Measurements from ENCODE around the gene DPM2.
A peak's percentile ranks its signal among the peaks of the same experiment; 100 is the strongest.

Gene DPM2

GRCh38 chr9:127973169-127974000 is 35.7 kb upstream of the DPM2 start:
- no peak for DNase-seq (ENCODE audit: low read depth)

DNA sequence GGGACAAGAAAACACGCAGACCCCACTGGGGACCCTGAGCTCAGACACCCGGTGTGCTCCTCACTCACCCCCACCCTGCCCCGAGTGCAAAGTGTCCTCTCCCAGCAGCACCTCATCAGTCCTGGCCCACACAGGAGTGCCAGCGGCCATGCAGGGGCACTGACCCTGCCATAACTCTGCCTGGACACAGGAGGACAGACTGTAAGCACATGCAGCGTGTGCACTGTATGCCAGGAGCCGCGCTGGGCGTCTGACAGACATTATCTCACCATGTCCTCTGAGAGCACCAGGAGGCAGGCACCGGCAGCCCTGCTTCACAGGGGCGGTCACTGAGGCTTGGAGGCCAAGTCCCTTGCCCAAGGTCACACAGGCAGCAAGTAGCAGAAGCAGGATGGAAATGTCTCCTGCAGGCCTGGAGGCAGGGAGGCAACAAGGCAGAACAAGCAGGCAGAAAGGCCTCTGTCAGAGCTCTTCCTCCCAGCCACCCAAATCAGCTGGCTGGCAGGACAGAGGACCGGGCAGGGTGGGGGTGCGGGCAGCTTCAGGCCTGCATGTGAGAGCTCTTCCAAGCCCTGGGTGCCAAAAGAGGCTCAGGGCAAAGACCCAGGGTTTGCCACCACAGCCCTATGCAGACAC is 34.7 kb upstream of the DPM2 start:
- no peak for DNase-seq (ENCODE audit: low read depth)

GRCh38 chr9:127971357-127972235 is 33.9 kb upstream of the DPM2 start:
- no peak for DNase-seq (ENCODE audit: low read depth)

DNA sequence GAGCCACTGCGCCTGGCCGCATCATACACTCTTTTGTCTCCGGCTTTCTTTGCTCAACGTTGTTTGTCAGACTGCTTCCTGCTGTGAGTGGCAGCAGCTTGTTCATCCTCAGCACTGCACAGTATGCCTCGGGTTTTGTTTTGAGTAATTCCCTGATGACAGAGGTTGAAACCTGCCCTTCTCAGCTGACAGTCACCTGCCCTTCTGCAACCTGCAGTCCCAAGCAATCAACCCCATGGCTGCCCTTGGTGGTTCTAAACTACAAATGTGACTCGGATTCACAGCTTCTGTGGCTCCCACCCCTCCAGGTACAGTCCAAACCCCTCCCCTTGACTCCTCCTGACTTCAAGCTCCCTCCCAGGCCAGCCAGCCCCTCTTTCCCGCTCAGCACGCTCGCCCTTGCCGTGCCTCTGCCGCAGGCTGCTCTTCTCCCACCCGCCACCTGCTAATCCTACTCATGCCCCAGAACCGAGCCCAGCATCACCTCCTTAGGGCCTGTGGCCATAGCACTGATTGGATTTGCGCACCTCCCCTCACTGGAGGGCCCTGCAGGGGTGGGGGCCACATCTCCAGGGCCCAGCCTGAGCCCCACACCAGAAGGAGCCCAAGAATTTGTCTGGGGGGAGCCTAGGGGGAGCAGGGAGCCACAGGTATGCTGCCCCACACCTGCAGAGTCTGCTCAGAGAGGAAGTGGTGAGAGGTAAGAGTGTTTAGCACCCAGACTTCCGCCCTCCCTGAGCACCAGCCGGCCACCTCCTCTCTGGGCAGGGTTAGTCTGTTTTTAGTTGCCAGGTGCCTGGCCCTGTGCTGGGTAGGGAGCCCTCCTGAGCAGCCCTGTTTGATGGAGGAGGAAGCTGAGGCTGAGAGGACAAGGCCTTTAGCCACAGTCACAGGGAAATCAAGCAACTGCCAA is 33.0 kb upstream of the DPM2 start:
- DNase-seq (ENCODE audit: low read depth) = no peak

- DNase-seq (ENCODE audit: low read depth) = peak; percentile 89
Observed at GRCh38 chr9:127968700-127969383, 31.2 kb upstream of the DPM2 start.

- no peak for DNase-seq (ENCODE audit: low read depth)
Observed at GRCh38 chr9:127968042-127968441, 30.4 kb upstream of the DPM2 start.

GRCh38 chr9:127967151-127967809 is 29.6 kb upstream of the DPM2 start:
- DNase-seq (ENCODE audit: low read depth) = no peak

DNA sequence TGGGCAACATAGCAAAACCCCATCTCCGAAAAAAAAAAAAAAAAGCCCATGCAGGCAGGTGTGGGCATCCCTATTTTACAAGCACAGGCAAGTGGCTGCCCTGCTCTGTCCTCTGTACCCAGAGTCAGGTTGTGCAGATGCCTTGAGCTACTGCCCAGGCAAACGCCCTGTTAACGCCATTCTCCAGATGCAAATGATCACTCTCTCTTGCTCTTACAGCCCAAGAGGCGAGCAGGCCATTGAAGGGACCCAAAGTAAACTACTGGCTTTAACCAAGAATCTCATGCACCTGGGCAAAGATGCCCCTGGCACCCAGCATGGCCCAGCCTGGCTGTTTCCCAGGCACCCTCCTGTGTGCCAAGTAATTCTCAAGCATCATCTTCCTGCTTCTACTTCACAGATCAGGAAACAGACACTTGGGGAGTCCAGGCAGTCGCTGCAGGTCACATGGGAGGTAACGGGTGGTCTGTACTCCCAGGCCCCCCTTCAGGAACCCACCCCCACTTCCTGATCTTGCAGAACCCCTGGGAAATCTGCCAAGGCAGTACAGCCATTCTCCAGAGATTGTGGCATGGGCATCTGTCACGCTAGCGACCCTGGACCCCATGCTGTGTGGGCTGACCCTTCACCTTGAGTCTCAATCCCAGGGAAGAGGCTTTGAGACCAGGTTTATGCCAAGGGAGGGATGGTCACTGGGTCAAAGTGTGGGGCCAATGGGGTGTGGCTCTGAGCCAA is 28.9 kb upstream of the DPM2 start:
- no peak for DNase-seq (ENCODE audit: low read depth)

- no peak for DNase-seq (ENCODE audit: low read depth)
Observed at GRCh38 chr9:127965953-127966352, 28.3 kb upstream of the DPM2 start.

DNA sequence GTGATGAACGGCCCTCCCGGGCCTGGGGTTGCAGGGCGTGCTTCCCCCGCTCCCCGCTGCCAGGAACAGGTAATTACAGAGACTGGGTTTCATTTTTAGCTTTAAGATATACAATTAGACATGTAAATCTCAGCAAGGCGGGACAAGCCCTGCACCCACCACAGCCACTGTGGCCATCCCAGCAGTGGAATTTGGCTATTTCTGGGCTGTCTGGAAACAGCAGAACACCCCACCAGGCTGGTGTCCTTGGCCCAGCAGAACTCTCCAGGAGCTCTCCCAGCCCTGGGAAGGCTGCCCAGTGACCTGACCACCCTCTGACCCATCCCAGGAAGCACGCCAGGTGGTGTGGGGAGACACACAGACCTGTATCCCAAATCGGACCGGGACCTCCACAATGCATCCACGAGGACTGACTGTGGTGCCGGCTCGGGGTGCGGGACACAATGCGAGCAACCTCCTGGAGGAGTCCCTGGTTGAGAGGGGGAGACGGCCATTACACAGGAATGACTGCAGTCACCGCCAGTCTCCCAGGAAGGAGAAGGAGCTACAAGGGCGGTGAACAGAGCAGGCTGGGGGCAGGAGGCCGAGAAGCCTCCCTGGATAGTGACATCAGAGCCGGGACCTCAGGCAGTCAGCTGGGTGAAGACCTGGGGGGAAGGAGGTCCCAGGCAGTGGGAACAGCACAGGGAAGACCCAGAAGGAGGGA is 25.9 kb upstream of the DPM2 start:
- no peak for DNase-seq (ENCODE audit: low read depth)

GRCh38 chr9:127963041-127963358 is 25.3 kb upstream of the DPM2 start:
- no peak for DNase-seq (ENCODE audit: low read depth)

- no peak for DNase-seq (ENCODE audit: low read depth)
Observed at GRCh38 chr9:127962278-127962677, 24.6 kb upstream of the DPM2 start.

GRCh38 chr9:127961613-127962155 is 24.0 kb upstream of the DPM2 start:
- DNase-seq (ENCODE audit: low read depth) = no peak

GRCh38 chr9:127961155-127961490 is 23.5 kb upstream of the DPM2 start:
- DNase-seq (ENCODE audit: low read depth) = no peak

- no peak for DNase-seq (ENCODE audit: low read depth)
Observed at GRCh38 chr9:127960410-127961154, 22.9 kb upstream of the DPM2 start.

GRCh38 chr9:127959841-127960409 is 22.3 kb upstream of the DPM2 start:
- no peak for DNase-seq (ENCODE audit: low read depth)

DNA sequence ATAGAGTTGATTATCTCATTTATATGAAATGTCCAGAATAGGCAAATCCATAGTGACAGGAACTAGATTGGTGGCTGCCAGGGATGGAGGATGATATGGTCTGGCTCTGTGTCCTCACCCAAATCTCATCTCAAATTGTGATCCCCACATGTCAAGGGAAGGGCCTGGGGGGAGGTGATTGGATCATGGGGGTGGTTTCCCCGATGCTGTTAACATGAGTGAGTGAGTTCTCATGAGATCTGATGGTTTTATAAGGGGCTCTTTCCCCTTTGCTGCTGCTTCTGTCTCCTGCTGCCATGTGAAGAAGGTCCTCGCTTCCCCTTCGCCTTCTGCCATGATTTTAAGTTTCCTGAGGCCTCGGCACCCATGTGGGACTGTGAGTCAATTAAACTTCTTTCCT is 21.7 kb upstream of the DPM2 start:
- no peak for DNase-seq (ENCODE audit: low read depth)

DNA sequence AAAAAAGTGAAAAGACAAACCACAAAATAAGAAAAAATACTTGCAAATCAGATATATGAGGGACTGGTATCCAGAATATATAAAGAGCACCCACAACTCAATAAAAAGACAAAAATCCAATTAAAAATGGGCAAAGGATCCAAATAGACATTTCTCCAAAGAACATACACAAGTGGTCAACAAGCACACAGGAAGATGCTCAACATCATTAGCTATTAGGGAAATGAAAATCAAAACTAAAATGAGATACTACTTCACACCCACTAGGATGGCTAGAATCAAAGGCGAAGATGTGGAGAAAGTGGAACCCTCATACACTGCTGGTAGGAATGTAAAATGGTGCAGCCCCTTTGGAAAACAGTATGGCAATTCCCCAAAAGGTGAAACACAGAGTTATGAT is 21.1 kb upstream of the DPM2 start:
- DNase-seq (ENCODE audit: low read depth) = no peak

Data from stromal cell of bone marrow (primary cell).